ENCODE data around the gene SFSWAP. TPM values are rescaled to one million over a fixed set of nuclear protein-coding genes. Genes with fewer than 3 reads are reported as not detected.
A peak's percentile ranks its signal among the peaks of the same experiment; 100 is the strongest.

The SFSWAP gene
- total RNA-seq, 4 donors from 2014 or later: 12.8 to 39.5 (median 25.9) TPM

- Histone ChIP-seq H3K27ac (no peak overlapping the region), H3K4me1 (no peaks in the 10 kb centered on the region), H3K9me3 (no peaks in the 10 kb centered on the region), H3K4me3 (no peak overlapping the region), H3K27me3 (no peaks in the 10 kb centered on the region), H3K36me3 (peaks cover 39 to 100% (median 41%) of the 10 kb centered on the region in 3 donors)
- intact Hi-C loops (cut with DNase I): no loop called here
- TF ChIP-seq, protein P1, sequence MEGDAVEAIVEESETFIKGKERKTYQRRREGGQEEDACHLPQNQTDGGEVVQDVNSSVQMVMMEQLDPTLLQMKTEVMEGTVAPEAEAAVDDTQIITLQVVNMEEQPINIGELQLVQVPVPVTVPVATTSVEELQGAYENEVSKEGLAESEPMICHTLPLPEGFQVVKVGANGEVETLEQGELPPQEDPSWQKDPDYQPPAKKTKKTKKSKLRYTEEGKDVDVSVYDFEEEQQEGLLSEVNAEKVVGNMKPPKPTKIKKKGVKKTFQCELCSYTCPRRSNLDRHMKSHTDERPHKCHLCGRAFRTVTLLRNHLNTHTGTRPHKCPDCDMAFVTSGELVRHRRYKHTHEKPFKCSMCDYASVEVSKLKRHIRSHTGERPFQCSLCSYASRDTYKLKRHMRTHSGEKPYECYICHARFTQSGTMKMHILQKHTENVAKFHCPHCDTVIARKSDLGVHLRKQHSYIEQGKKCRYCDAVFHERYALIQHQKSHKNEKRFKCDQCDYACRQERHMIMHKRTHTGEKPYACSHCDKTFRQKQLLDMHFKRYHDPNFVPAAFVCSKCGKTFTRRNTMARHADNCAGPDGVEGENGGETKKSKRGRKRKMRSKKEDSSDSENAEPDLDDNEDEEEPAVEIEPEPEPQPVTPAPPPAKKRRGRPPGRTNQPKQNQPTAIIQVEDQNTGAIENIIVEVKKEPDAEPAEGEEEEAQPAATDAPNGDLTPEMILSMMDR (IDR thresholded peaks at IDR 0.05): no peak
- no peak for TF ChIP-seq POLR2A (IDR thresholded peaks at IDR 0.05)
- WGBS, 2 donors: 92 to 96% methylated on average over 12 to 17 of the region's 17 CpGs
- no peak for DNase-seq
Observed at GRCh38 chr12:131754184-131754583, 43.3 kb downstream of the SFSWAP start.

DNA sequence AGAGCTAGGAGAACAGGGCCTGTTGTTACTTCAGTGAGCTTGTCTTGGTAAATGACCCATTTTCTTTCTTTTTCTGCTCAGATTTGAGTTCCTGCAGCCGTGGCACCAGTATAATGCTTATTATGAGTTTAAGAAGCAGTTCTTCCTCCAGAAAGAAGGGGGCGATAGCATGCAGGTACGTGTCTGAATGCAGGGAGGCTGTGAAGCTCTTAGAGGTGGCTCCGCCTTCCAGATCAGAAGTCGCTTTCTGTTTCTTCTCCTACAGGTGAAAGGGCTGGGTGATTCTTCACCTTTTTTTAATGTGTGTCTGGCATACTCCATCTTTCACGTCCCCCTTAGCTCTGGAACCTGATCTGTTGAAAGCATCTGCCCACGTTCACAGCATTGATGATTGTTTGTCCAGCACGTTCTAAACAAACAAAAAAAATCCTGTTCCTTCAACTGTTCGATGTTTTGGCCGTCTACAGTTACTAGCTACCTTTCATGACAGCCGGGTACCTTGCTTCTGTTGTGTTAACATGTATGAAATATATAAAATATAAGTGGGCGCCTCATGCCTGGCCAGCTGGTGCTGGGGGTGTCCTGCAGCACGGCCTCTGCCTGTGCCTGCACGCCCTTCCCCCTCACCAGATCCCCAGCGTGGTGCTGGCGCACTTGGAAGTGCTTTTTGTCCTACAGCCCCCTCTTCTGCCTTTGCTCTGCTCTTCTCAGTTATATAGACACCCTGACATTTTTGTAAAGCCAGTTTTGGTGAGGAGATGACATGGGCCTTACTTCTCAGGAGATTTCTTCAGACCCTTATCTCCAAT is 44.6 kb downstream of the SFSWAP start:
- H3K4me3 ChIP-seq: no peak overlapping the region
- no peaks in the 10 kb centered on the region for H3K9me3 ChIP-seq
- 78 to 80% methylated on average over 15 to 16 of the region's 16 CpGs for WGBS, 2 donors
- no peak for TF ChIP-seq POLR2A (IDR thresholded peaks at IDR 0.05)
- TF ChIP-seq, protein P1 (IDR thresholded peaks at IDR 0.05): peak in 3 of 6 experiments; percentile 13 to 53 (median 21)
- DNase-seq: no peak
- H3K27me3 ChIP-seq: no peaks in the 10 kb centered on the region
- intact Hi-C loops (cut with DNase I): no loop called here
- no peaks in the 10 kb centered on the region for H3K4me1 ChIP-seq
- no peak overlapping the region for H3K27ac ChIP-seq
- H3K36me3 ChIP-seq: peaks cover 39 to 100% (median 41%) of the 10 kb centered on the region in 3 donors

DNA sequence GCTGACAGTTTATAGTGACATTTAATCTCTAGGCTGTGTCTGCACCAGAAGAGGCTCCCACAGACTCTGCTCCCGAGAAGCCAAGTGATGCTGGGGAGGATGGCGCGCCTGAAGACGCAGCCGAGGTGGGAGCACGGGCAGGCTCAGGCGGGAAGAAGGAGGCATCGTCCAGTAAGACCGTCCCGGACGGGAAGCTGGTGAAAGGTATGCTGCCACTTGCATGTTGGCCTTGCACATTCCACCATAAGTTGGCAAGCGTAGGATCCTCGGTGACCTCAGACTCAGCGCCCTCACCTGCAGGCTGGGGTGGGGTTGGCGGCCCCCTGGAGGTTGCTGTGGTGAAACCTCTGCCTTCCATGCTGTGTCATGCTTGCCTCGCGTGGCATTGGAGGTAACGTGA is 45.6 kb downstream of the SFSWAP start:
- H3K27me3 ChIP-seq: no peaks in the 10 kb centered on the region
- no peaks in the 10 kb centered on the region for H3K9me3 ChIP-seq
- H3K4me1 ChIP-seq: no peaks in the 10 kb centered on the region
- no peak for DNase-seq
- H3K4me3 ChIP-seq: no peak overlapping the region
- no peak for TF ChIP-seq POLR2A (IDR thresholded peaks at IDR 0.05)
- TF ChIP-seq, protein P1 (IDR thresholded peaks at IDR 0.05): no peak
- intact Hi-C loops (cut with DNase I): no loop called here
- H3K36me3 ChIP-seq: peaks cover 41 to 100% (median 44%) of the 10 kb centered on the region in 3 donors
- WGBS, 2 donors: 94 to 96% methylated on average over 11 to 16 of the region's 18 CpGs
- no peak overlapping the region for H3K27ac ChIP-seq

DNA sequence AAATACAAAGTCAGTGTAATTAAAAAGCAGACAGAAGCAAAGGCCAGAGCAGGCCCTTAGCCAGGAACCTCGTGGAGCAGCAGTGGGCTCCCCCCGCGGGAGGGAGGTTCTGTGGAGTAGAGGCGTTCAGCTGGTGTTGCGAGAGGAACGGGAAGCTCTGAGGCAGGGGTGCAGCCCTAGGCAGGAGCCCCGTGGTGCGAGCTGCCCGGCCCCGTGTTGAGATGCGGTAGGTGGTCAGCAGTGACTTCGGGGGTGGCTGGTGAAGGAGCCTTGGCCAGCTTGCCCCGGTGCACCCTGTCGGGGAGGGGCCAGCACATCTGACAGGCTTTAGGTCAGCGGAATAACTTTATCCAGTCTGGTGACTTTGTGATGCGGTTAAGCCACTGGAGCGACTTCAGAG is 46.2 kb downstream of the SFSWAP start:
- H3K36me3 ChIP-seq: peaks cover 41 to 100% (median 44%) of the 10 kb centered on the region in 3 donors
- no peak for DNase-seq
- intact Hi-C loops (cut with DNase I): no loop called here
- no peaks in the 10 kb centered on the region for H3K9me3 ChIP-seq
- no peak overlapping the region for H3K4me3 ChIP-seq
- no peak overlapping the region for H3K27ac ChIP-seq
- no peaks in the 10 kb centered on the region for H3K27me3 ChIP-seq
- WGBS, 2 donors: 92% methylated on average over 11 to 15 of the region's 17 CpGs
- TF ChIP-seq POLR2A (IDR thresholded peaks at IDR 0.05): no peak
- TF ChIP-seq, protein P1 (IDR thresholded peaks at IDR 0.05): no peak
- H3K4me1 ChIP-seq: no peaks in the 10 kb centered on the region

DNA sequence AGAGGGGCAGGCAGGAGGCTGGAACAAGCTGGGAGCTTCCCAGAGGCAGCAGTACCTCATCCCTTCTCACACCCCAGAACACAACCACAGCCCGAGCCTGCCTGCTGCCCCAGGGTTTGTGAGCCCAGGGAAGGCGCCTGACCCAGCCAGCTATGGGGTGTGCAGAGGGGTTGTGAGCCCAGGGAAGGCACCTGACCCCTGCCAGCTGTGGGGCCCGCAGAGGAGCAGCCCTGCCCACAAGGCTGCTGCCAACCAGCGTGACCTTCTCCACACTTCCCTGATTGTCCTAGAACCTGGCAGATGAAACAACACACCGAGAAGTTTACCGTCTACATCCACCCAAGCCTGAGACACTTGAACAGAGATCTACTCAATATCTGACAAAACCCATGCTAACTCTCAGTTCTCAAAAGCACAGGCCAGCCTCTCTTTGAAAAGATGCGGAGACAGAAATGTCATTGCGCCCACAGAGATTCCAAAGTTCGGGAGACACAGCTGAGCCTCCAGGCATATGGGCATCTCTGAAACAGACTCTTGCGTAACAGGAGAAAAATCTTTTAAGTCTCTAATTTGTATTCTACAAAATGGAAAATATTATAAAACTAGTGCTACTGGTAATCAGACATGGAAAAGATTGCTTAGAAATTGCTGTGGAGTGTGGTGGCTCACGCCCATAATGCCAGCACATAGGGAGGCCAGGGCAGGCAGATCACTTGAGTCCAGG is 47.3 kb downstream of the SFSWAP start:
- whole genome bisulfite sequencing, 2 donors: 88 to 95% methylated on average over 8 to 9 of the region's 11 CpGs
- no peaks in the 10 kb centered on the region for H3K27me3 ChIP-seq
- H3K27ac ChIP-seq: no peak overlapping the region
- H3K9me3 ChIP-seq: no peaks in the 10 kb centered on the region
- H3K36me3 ChIP-seq: peaks cover 40 to 100% (median 43%) of the 10 kb centered on the region in 3 donors
- no peak for TF ChIP-seq POLR2A (IDR thresholded peaks at IDR 0.05)
- no peak for DNase-seq
- intact Hi-C loops (cut with DNase I): no loop called here
- H3K4me3 ChIP-seq: no peak overlapping the region
- H3K4me1 ChIP-seq: no peaks in the 10 kb centered on the region
